GM12878 (cell line): ENCODE data around the gene ANKRD33B. TPM values are rescaled to one million over a fixed set of nuclear protein-coding genes. Genes with fewer than 3 reads are reported as not detected.

Experiments used
- HDGF ChIP-seq: fragments of 450-650 bp; IDR thresholded peaks from 2 replicates; pipeline ENCODE4 v1.6.1; 2016; ENCODE audit warnings: antibody characterized with exemption
- MEF2A ChIP-seq: IDR thresholded peaks from 2 replicates; pipeline ENCODE4 v1.6.1; 2011; ENCODE audit warnings: low read depth, mild to moderate bottlenecking, low read length, moderate library complexity; ENCODE audit not compliant: insufficient read depth
- MYC ChIP-seq: IDR thresholded peaks from 2 replicates; pipeline ENCODE4 v1.6.1; 2011; ENCODE audit warnings: mild to moderate bottlenecking, low read length, moderate library complexity, inconsistent platforms; ENCODE audit not compliant: insufficient read depth, insufficient replicate concordance, insufficient read length, severe bottlenecking
- PAX5 ChIP-seq: IDR thresholded peaks from 2 replicates; pipeline ENCODE4 v1.6.1; 2011; ENCODE audit warnings: low read depth, low read length, borderline replicate concordance
- POLR2A ChIP-seq: IDR thresholded peaks from 2 replicates; pipeline ENCODE4 v1.6.1; 2011; ENCODE audit warnings: low read depth, mild to moderate bottlenecking, low read length
- SKIL ChIP-seq: fragments of 450-650 bp; IDR thresholded peaks from 2 replicates; pipeline ENCODE4 v1.6.1; 2017; ENCODE audit warnings: mild to moderate bottlenecking, low read depth, inconsistent platforms; ENCODE audit not compliant: poor library complexity, severe bottlenecking
- polyA plus RNA-seq, 11 experiments: library from polyadenylated mRNA; depleted of rRNA in 4 of 11; unstranded in 6 of 11; stranded (reverse) in 5 of 11; fragments of >200 nt; fragmentation: Nextera tagmentation in 4 of 11; fragmentation: Illumina TruSeq in 1 of 11; extraction: Ambion mirVana in 4 of 11; extraction: Trizol in 1 of 11; gene quantifications; 1 replicate in 1 of 11; 2 replicates in 10 of 11; pipeline versions ENCODE4 v1.2.1 to v1.2.3, GENCODE V29; 2011 to 2016; ENCODE audit warnings: inconsistent platforms in 2 of 11, missing spikeins in 2 of 11, low read depth in 1 of 11
- total RNA-seq, 4 experiments: library from RNA; depleted of rRNA in 3 of 4; stranded (reverse); fragments of >200 nt in 3 of 4; fragmentation: Illumina TruSeq in 1 of 4; extraction: Trizol in 1 of 4; gene quantifications; 2 replicates each; pipeline versions ENCODE4 v1.2.1 to v1.2.3, GENCODE V29; 2013 to 2021
- TF ChIP-seq, protein P1 (sequence below): fragments of 450-650 bp; IDR thresholded peaks from 2 replicates; pipeline ENCODE4 v1.6.1; 2017; ENCODE audit warnings: mild to moderate bottlenecking, moderate library complexity

ANKRD33B gene
- total and polyA plus RNA-seq, 10 of the 15 experiments (the other 5 are each of a cell fraction or from before 2014, with no cell fraction given): 4.9 to 61.6 (median 15.6) TPM

DNA sequence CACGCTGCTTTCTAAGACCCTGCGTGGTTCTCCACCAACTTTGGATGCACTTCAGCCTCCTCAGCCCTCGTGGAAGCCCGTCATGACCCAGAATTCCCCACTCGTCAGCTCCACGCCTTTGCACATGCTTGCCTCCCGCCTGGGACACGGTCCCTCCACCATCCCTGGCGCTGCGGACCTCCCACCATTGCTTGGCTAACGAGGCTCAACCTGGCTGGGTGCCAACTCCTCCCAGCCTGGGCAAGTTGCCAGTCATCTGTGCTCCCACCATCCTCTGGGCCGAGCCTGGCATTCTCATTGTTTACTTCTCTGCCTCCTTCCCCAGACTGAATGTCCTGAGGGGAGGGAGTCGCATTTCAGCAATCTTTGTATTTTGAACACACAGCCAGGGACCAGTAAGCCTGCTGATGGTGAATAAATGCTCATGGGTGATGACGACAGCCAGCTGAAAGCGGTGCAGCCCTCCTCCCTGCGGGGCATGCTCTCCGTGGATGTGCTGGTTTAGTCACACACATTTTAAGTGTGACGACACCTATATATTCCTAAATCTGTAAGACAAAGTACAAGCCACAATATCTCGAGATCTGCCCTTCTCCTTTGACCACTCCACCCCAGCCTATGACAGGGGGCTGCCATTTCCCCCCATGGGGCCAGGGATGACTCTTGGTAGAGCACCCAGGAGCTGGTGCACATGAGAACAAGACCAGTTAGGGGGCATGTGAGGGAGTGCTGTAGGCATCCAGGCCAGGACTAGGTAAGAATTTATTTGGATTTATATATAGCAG lies 37.6 kb downstream of the ANKRD33B start (continued):
- TF ChIP-seq MYC: peak; percentile 32
- 0 out of 2 replicates have a peak, but pooled peaks have one; percentile 20 for TF ChIP-seq PAX5
- 0 out of 2 replicates have a peak, but pooled peaks have one; percentile 14 for TF ChIP-seq MEF2A
- peak; percentile 51; the same call in 1 of the 2 replicates for TF ChIP-seq POLR2A
- TF ChIP-seq SKIL: no peak
- peak; percentile 49; the same call in 1 of the 2 replicates for TF ChIP-seq HDGF
- TF ChIP-seq, protein P1, sequence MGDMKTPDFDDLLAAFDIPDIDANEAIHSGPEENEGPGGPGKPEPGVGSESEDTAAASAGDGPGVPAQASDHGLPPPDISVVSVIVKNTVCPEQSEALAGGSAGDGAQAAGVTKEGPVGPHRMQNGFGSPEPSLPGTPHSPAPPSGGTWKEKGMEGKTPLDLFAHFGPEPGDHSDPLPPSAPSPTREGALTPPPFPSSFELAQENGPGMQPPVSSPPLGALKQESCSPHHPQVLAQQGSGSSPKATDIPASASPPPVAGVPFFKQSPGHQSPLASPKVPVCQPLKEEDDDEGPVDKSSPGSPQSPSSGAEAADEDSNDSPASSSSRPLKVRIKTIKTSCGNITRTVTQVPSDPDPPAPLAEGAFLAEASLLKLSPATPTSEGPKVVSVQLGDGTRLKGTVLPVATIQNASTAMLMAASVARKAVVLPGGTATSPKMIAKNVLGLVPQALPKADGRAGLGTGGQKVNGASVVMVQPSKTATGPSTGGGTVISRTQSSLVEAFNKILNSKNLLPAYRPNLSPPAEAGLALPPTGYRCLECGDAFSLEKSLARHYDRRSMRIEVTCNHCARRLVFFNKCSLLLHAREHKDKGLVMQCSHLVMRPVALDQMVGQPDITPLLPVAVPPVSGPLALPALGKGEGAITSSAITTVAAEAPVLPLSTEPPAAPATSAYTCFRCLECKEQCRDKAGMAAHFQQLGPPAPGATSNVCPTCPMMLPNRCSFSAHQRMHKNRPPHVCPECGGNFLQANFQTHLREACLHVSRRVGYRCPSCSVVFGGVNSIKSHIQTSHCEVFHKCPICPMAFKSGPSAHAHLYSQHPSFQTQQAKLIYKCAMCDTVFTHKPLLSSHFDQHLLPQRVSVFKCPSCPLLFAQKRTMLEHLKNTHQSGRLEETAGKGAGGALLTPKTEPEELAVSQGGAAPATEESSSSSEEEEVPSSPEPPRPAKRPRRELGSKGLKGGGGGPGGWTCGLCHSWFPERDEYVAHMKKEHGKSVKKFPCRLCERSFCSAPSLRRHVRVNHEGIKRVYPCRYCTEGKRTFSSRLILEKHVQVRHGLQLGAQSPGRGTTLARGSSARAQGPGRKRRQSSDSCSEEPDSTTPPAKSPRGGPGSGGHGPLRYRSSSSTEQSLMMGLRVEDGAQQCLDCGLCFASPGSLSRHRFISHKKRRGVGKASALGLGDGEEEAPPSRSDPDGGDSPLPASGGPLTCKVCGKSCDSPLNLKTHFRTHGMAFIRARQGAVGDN: peak; percentile 84
